ENCODE results near the gene CHSY3. TPM values are rescaled to one million over a fixed set of nuclear protein-coding genes. Genes with fewer than 3 reads are reported as not detected.

CHSY3 gene
- total RNA-seq, 6 experiments from 2014 or later: 1.2 to 4.6 (median 1.4) TPM

DNA sequence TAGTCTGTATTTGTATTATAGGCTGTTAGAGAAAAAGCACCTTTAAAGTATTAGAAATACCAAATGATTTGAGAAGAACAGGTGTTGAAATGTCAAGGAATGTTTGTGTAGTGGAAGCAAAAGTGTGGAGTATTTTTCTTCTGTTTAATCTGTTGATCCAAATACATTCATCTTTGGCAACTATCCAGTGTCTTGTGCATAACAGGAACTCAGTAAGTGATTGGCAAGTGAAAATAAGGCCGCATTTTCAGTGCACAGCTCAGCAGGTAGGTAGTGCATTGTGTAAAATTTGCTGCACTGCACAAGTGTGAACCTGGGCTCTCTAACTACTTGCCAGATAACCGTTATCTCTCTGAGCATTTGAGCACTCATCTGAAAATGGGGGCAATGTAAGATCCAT is 61.8 kb downstream of the CHSY3 start:
- TF ChIP-seq, protein P1, sequence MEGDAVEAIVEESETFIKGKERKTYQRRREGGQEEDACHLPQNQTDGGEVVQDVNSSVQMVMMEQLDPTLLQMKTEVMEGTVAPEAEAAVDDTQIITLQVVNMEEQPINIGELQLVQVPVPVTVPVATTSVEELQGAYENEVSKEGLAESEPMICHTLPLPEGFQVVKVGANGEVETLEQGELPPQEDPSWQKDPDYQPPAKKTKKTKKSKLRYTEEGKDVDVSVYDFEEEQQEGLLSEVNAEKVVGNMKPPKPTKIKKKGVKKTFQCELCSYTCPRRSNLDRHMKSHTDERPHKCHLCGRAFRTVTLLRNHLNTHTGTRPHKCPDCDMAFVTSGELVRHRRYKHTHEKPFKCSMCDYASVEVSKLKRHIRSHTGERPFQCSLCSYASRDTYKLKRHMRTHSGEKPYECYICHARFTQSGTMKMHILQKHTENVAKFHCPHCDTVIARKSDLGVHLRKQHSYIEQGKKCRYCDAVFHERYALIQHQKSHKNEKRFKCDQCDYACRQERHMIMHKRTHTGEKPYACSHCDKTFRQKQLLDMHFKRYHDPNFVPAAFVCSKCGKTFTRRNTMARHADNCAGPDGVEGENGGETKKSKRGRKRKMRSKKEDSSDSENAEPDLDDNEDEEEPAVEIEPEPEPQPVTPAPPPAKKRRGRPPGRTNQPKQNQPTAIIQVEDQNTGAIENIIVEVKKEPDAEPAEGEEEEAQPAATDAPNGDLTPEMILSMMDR (IDR thresholded peaks at IDR 0.05): no peak
- no peak for TF ChIP-seq POLR2A (IDR thresholded peaks at IDR 0.05)
- Histone ChIP-seq H3K36me3 (no peaks in the 10 kb centered on the region), H3K4me1 (no peaks in the 10 kb centered on the region), H3K27me3 (no peaks in the 10 kb centered on the region), H3K27ac (no peak overlapping the region), H3K4me3 (no peak overlapping the region), H3K9me3 (no peaks in the 10 kb centered on the region)
- intact Hi-C loops (cut with DNase I): no loop called here
- DNase-seq: no peak
- ATAC-seq: no peak
- 61% methylated on average over 2 of the region's 2 CpGs for WGBS (ENCODE audit: insufficient coverage, low coverage, low lambda C conversion rate, missing lambda C conversion rate)

GRCh38 chr5:129971714-129972113 is 67.4 kb downstream of the CHSY3 start:
- TF ChIP-seq, protein P1 (IDR thresholded peaks at IDR 0.05): no peak
- no peak for TF ChIP-seq POLR2A (IDR thresholded peaks at IDR 0.05)
- Histone ChIP-seq H3K4me3 (no peak overlapping the region), H3K9me3 (no peaks in the 10 kb centered on the region), H3K4me1 (no peaks in the 10 kb centered on the region), H3K27ac (no peak overlapping the region), H3K27me3 (no peaks in the 10 kb centered on the region), H3K36me3 (no peaks in the 10 kb centered on the region)
- no peak for ATAC-seq
- intact Hi-C loops (cut with DNase I): no loop called here
- no peak for DNase-seq

DNA sequence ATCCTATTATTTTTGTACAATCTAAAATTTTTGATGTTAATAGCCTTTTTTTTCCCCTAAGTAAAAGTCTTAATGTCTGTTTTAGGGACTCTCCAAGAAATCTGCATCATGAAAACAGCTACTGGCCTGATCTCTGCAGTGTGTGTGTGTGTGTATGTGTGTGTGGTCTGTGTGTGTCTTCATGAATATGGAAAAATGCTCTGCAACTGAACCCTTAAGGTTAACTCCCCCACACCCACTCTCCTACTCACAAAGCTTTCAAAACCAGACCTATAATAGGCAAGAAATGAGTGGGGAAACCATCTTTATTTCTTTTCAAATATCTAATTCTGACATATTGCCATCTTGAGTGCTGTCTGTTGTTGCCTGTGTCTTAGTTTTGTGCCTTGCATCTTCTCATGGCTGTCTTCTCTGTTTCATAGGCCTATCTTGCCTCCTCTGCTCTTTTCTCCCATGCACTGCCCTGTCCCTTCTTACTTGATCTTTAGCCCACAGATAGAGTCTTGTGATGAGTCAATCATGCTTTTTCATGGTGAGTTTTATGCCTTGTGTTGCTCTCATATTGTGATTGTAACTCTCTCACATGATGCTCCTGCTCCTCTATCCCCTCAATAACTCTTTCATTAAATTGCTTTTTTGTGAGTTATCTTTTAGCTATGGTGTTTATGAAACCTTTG is 68.3 kb downstream of the CHSY3 start:
- intact Hi-C loops (cut with DNase I): no loop called here
- ATAC-seq (no peak), DNase-seq (no peak)
- Histone ChIP-seq H3K27me3 (no peaks in the 10 kb centered on the region), H3K27ac (no peak overlapping the region), H3K4me3 (no peak overlapping the region), H3K36me3 (no peaks in the 10 kb centered on the region), H3K9me3 (no peaks in the 10 kb centered on the region), H3K4me1 (no peaks in the 10 kb centered on the region)
- TF ChIP-seq, protein P1 (IDR thresholded peaks at IDR 0.05): no peak
- no peak for TF ChIP-seq POLR2A (IDR thresholded peaks at IDR 0.05)

DNA sequence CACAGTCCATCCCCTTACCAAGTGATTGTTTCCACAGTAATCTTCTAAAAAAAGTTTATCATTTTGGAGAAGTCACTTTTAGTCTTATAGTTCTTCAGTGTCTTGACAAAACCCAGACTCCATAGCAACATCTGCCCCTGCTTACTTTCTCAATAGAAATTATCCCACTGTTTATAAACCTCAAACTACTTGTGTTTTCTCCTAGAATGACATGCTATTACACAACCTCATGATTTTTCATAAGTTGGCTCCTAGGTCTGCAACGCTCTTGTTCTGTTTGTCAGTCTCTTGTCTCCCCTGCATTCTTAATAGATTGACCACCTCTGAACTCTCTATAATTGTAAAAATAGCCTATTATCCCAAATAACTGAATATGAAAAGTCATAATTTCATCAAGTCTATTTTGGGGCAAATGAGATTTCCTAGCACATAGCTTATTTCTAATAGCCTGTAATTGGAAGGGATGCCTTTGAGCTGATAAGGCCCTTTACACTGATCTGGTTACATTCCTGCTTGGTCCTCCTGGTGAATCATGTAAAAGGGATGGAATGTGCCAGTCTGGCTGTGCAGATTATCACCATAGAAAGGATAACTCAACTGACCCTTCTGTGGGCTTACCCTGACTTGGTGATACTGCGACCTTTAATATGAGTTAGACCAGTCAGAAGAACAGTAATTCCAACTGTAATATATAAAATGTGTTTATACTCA is 69.6 kb downstream of the CHSY3 start:
- no peaks in the 10 kb centered on the region for H3K4me1 ChIP-seq
- DNase-seq: no peak
- TF ChIP-seq, protein P1 (IDR thresholded peaks at IDR 0.05): no peak
- no peak for TF ChIP-seq POLR2A (IDR thresholded peaks at IDR 0.05)
- intact Hi-C loops (cut with DNase I): no loop called here
- no peak for ATAC-seq
- H3K9me3 ChIP-seq: no peaks in the 10 kb centered on the region
- 86% methylated on average over 2 of the region's 2 CpGs for WGBS (ENCODE audit: insufficient coverage, low coverage, low lambda C conversion rate, missing lambda C conversion rate)
- no peaks in the 10 kb centered on the region for H3K27me3 ChIP-seq
- no peak overlapping the region for H3K27ac ChIP-seq
- H3K4me3 ChIP-seq: no peak overlapping the region
- H3K36me3 ChIP-seq: no peaks in the 10 kb centered on the region
